ENCODE measurements around the gene AOPEP.

GRCh38 chr9:94906713-94907112, 180.2 kb downstream of the AOPEP start:
- TF ChIP-seq, protein P1, sequence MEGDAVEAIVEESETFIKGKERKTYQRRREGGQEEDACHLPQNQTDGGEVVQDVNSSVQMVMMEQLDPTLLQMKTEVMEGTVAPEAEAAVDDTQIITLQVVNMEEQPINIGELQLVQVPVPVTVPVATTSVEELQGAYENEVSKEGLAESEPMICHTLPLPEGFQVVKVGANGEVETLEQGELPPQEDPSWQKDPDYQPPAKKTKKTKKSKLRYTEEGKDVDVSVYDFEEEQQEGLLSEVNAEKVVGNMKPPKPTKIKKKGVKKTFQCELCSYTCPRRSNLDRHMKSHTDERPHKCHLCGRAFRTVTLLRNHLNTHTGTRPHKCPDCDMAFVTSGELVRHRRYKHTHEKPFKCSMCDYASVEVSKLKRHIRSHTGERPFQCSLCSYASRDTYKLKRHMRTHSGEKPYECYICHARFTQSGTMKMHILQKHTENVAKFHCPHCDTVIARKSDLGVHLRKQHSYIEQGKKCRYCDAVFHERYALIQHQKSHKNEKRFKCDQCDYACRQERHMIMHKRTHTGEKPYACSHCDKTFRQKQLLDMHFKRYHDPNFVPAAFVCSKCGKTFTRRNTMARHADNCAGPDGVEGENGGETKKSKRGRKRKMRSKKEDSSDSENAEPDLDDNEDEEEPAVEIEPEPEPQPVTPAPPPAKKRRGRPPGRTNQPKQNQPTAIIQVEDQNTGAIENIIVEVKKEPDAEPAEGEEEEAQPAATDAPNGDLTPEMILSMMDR (IDR thresholded peaks at IDR 0.05 in 4 of 5, conservative IDR thresholded peaks at IDR 0.05 in 1 of 5): no peak
- TF ChIP-seq POLR2A (IDR thresholded peaks at IDR 0.05): no peak
